Cardiac septum (tissue), 1 donor: ENCODE data around the gene TPD52L1. TPM values are rescaled to one million over a fixed set of nuclear protein-coding genes. Genes with fewer than 3 reads are reported as not detected.

Experiments used
- DNase-seq: peaks from one replicate; pipeline ENCODE4 v3.0.0-alpha.2; 2020; ENCODE audit warnings: low spot score
- intact Hi-C: fragments of 100-400 bp; cut with DNase I; formaldehyde crosslinking; loops from one replicate; pipeline ENCODE4 v1.14.0; 2022
- total RNA-seq: library from RNA; stranded (reverse); fragmentation: NEBNext Ultra II Directional; extraction: Animal tissue kit (Norgen Biotek cat#: 25700); gene quantifications from one replicate; pipeline ENCODE4 v1.2.1, GENCODE V29; 2021
- donor health status: DM: no; HTN: no; CAD: no.

TPD52L1 gene
- total RNA-seq, 1 donor from 2014 or later: 91.0 TPM

DNA sequence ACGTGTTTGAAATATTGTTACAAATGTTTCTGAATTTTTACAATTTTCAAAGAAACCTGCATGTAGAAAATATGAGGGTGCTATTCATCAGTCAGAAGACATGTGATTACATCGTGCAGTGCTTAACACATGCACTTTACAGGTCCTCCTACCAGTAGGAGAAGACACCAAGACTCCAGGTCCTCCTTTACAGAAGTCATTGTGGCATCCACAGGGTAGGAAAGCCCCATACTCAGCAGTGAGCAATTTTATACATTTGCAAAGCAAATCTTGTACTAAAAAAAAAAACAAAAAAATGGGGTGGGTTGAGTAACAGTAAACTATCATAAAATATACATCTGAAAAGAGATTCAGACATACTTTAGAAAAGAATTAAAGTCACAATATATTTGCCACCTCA, 14.0 kb downstream of the TPD52L1 start:
- intact Hi-C loops: no loop called here
- DNase-seq: no peak

- no peak for DNase-seq
- intact Hi-C loops: no loop called here
Measured at GRCh38 chr6:125169058-125169457, 15.5 kb downstream of the TPD52L1 start.

- intact Hi-C loops: no loop called here
- DNase-seq: no peak
Measured at GRCh38 chr6:125169522-125169921, 15.9 kb downstream of the TPD52L1 start.

- intact Hi-C loops: no loop called here
- no peak for DNase-seq
Measured at GRCh38 chr6:125170376-125170775, 16.8 kb downstream of the TPD52L1 start.

GRCh38 chr6:125173341-125174095, 19.9 kb downstream of the TPD52L1 start:
- intact Hi-C loops: no loop called here
- DNase-seq: no peak

GRCh38 chr6:125174626-125175025, 21.1 kb downstream of the TPD52L1 start:
- DNase-seq: no peak
- intact Hi-C loops: no loop called here

DNA sequence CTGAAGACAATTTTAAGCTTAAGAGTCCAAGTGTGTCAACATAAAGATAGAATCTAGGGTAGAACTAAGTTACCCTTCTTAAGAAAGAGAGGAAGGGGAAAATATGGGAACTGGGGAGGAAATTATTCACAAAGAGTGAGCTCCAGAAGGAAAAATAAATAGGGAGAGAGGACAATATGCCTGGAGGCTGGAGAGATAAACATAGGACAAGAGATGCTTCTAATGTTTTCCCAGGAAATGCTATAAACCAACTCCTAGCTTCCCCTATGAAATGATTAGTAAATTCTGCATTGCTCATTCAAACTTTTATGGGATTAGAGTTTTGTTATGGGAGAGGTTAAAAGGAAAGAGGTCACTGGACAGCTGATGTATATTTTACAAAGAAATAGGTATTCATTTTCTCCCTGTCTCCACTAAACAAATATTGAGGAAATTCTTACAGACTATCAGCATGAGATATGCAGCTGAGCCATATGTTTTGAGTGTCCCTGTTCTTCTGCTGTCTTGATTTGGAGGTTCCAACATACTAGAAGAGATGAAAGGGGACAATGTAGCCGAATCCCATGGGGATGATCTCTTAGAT, 22.0 kb downstream of the TPD52L1 start:
- no peak for DNase-seq
- intact Hi-C loops: no loop called here

- intact Hi-C loops: no loop called here
- DNase-seq: no peak
Measured at GRCh38 chr6:125182237-125183008, 28.9 kb downstream of the TPD52L1 start.

- DNase-seq: no peak
- intact Hi-C loops: no loop called here
Measured at GRCh38 chr6:125183391-125183790, 29.8 kb downstream of the TPD52L1 start.

DNA sequence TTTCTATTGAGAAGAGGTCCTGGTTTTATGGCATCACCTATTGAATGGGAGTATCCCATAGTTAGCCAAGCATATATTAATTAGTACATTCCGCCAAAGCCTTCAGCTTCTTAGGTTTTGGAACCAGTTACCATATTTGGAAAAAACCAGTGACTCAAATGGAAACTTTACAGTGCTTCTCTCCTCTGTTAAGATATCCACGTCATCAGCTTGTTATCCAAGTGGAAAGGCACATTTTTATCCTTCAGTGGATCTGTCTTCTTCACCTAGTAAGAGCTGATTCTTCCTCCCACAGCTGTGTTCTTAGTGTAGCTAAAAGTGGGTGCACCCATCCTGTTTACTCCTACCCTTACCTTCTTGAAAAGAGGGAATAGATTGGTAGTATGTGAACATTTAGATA, 34.5 kb downstream of the TPD52L1 start:
- intact Hi-C loops: no loop called here
- DNase-seq: no peak

- intact Hi-C loops: no loop called here
- DNase-seq: no peak
Measured at GRCh38 chr6:125188594-125189203, 35.1 kb downstream of the TPD52L1 start.

- intact Hi-C loops: no loop called here
- no peak for DNase-seq
Measured at GRCh38 chr6:125189494-125189893, 35.9 kb downstream of the TPD52L1 start.

DNA sequence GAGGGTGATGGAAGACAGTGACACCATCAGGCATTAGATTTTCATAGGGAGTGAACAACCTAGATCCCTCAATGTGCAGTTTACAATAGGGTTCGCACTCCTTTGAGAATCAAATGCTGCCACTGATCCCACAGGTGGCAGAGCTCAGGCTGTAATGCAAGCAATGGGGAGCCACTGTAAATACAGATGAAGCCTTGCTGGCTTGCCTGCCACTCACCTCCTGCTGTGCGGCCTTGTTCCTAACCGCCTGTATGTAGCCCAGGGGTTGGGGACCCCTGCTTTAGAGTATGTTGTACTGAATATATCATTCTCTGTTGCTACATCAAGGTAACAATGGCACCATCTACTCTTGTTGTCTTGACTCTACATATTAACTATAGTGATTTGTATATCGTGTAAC, 37.1 kb downstream of the TPD52L1 start:
- intact Hi-C loops: loop anchor here (2.0 to 10.0 kb wide), 2 partner anchors 110 to 226 kb away; partner anchors contain the start of genes HDDC2 and RNF217

DNA sequence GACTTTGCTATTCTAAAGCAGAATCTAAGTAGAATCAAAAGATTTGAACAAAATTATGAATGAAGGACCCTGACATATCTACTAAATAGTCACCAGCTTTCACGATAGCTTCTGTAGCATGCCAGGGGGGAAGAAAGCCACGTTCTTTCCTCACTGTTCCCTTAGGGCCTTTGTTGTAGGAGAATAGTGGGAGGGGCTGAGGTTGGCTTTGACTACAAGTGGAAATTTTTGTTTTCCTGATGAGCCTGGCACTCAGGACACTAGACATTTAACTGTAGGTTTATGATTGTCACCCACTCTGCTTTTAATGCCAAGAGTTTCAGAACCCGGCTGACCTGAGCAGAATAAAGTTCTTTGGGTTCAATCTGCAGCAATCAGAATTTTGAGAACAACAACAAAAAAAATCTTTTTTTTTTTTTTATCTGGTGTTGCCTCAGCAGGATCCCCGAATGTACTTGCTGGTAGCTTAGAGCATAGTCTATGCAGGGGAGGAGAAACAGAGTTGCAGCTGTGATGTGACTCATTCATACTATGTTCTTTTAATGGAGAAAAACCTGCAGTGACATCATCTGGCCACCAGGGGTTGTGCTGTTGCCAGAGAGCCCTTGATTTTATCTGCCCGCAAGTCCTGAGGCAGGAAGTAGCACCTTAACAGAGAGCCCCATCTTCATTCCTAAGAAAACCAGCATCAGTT, 38.5 kb downstream of the TPD52L1 start:
- no peak for DNase-seq
- intact Hi-C loops: loop anchor here (2.0 to 10.0 kb wide), 2 partner anchors 109 to 227 kb away; partner anchors contain the start of genes HDDC2 and RNF217

More for the DNA sequence above, 37.1 kb downstream of the TPD52L1 start:
- DNase-seq: no peak

DNA sequence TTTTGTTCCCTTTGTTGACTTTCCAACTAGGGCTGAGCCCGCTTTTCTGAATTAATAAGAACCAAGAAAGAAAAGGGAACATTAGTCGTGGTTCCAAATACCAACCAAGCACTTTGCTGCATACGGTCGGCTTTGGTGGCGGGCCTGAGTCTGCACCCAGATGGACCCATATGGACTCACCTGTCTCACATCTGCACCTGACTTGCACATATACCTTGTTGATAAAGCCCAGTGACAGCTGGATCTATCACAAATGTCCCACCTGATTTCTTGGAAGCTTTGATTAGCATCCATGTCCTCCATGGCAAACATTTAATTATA, 39.0 kb downstream of the TPD52L1 start:
- DNase-seq: no peak
- intact Hi-C loops: loop anchor here (10.0 kb wide), 1 partner anchor 228 kb away; the partner anchor contains the start of gene RNF217

DNA sequence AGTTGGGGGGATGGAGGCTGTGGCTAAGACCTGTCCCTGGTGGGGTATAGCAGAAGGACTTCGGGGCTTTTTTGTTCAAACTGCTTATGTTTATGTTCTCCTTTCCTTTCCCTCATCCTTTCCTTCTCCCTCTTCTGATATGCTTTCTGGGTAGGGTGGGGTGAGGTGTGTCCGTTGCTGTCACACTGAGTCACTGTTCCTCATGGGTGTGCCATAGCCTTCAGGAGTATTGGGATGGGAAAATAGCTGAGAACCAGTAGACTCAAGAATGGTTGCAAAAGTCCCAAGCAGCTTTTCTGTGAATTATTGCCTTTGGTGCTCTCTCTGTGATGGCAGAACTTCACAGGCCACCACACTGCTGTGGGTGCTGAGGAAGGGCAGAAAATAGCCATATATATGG, 39.6 kb downstream of the TPD52L1 start:
- DNase-seq: no peak
- intact Hi-C loops: loop anchor here (10.0 kb wide), 1 partner anchor 228 kb away; the partner anchor contains the start of gene RNF217

DNA sequence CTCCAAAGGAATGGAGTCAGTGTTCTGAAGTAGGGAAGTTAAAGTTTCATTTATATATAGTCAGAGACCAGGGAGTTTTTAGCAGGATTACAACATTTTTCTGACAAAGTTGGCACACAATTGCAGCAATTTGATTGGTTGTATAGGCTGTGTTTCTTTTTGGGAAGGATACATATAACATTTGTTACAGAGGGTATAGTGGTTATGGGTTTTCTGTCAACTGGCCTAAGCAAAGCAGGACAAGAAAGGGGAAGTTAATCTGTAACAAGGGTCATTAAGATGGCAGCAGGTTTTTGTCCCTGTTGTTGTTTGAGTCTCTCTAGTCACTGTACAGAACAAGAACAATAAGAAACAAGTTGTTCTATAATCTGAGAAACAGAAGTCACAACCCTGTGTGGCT, 41.4 kb downstream of the TPD52L1 start:
- intact Hi-C loops: loop anchor here (5.0 to 10.0 kb wide), 2 partner anchors 37 to 230 kb away; partner anchors contain the start of gene RNF217
- DNase-seq: no peak

GRCh38 chr6:125195526-125195925, 42.0 kb downstream of the TPD52L1 start:
- intact Hi-C loops: loop anchor here (5.0 to 10.0 kb wide), 2 partner anchors 37 to 231 kb away; partner anchors contain the start of gene RNF217
- DNase-seq: no peak

GRCh38 chr6:125196613-125197012, 43.0 kb downstream of the TPD52L1 start:
- intact Hi-C loops: loop anchor here (2.0 to 10.0 kb wide), 3 partner anchors 36 to 232 kb away; partner anchors contain the start of gene RNF217
- no peak for DNase-seq
